GM10266 (cell line): Measurements from ENCODE around the gene ZMYND8.
A peak's percentile ranks its signal among the peaks of the same experiment; 100 is the strongest.

Experiments
- DNase-seq: peaks from one replicate; pipeline ENCODE4 v3.0.0; 2012; ENCODE audit errors: extremely low spot score
- TF ChIP-seq, protein P1 (sequence below): IDR thresholded peaks from 2 replicates; pipeline ENCODE4 v1.5.1; 2012; ENCODE audit warnings: mild to moderate bottlenecking, low read depth; ENCODE audit not compliant: control insufficient read depth, insufficient read depth; ENCODE audit errors: missing control alignments

The ZMYND8 gene

DNA sequence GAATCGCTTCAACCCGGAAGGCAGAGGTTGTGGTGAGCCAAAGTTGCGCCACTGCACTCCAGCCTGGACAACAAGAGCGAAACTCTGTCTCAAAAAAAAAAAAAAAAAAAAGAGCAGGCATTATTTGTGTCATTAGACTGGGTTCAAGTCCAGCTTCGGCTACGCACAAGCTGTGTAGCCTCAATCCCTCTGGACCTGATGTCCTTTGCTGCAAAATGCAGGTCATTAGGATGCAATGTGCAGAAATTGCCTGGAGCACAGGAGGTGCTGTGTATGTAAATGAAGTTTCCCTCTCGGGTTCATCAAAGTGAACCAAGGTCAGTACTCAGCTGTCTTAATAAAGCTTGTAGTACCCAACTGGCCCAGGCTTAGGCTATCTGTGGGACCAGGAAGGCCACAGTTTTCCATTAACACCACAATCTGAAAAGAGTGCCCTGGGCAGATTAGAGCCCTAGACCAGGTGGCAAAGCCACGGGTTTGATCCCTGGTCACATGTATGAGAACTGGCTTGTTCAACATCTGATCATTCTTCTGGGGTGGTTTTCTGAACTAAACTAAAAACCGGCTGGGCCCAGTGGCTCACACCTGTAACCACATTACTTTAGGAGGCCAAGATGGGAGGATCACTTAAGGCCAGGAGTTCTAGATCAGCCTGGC, 155.3 kb downstream of the ZMYND8 start:
- TF ChIP-seq, protein P1, sequence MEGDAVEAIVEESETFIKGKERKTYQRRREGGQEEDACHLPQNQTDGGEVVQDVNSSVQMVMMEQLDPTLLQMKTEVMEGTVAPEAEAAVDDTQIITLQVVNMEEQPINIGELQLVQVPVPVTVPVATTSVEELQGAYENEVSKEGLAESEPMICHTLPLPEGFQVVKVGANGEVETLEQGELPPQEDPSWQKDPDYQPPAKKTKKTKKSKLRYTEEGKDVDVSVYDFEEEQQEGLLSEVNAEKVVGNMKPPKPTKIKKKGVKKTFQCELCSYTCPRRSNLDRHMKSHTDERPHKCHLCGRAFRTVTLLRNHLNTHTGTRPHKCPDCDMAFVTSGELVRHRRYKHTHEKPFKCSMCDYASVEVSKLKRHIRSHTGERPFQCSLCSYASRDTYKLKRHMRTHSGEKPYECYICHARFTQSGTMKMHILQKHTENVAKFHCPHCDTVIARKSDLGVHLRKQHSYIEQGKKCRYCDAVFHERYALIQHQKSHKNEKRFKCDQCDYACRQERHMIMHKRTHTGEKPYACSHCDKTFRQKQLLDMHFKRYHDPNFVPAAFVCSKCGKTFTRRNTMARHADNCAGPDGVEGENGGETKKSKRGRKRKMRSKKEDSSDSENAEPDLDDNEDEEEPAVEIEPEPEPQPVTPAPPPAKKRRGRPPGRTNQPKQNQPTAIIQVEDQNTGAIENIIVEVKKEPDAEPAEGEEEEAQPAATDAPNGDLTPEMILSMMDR = no peak
- DNase-seq = no peak

DNA sequence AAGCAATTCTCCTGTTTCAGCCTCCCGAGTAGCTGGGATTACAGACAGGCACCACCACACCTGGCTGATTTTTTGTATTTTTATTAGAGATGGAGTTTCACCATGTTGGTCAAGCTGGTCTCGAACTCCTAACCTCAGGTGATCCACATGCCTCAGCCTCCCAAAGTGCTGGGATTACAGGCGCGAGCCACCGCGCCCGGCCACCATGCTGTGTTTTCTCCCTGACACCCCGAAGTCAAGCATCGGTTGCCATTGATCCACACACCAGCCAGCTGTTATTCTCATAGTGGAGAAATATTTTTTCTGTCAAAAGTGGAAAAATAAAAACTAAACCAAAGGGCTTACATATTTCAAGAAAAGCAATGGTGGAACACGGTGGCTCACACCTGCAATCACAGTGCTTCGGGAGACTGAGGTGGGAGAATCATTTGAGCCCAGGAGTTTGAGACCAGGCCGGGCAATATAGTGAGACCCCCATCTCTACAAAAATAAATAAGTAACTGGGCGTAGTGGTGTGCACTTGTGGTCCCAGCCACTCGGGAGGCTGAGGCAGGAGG, 157.4 kb downstream of the ZMYND8 start:
- no peak for DNase-seq
- TF ChIP-seq, protein P1 = no peak

DNA sequence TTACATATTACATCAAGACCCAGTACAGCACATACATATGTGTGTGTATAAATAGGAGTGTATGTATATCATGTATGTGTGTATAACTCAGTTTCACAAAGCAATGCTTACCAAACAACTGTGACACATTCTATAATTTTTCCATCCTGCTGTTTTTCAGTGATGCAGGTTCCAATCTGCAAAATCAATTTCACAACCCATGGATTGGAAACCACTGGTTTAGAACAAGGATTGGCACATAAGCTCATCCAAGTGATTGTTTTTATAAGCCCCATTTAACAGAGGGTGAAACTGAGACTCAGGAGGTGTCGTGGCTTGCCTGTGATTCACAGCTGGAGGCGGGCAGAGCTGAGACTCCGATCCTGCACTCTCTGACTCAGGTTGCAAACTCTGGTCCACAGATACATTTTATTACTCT, 158.2 kb downstream of the ZMYND8 start:
- TF ChIP-seq, protein P1 = no peak
- peak; percentile 32 for DNase-seq

DNA sequence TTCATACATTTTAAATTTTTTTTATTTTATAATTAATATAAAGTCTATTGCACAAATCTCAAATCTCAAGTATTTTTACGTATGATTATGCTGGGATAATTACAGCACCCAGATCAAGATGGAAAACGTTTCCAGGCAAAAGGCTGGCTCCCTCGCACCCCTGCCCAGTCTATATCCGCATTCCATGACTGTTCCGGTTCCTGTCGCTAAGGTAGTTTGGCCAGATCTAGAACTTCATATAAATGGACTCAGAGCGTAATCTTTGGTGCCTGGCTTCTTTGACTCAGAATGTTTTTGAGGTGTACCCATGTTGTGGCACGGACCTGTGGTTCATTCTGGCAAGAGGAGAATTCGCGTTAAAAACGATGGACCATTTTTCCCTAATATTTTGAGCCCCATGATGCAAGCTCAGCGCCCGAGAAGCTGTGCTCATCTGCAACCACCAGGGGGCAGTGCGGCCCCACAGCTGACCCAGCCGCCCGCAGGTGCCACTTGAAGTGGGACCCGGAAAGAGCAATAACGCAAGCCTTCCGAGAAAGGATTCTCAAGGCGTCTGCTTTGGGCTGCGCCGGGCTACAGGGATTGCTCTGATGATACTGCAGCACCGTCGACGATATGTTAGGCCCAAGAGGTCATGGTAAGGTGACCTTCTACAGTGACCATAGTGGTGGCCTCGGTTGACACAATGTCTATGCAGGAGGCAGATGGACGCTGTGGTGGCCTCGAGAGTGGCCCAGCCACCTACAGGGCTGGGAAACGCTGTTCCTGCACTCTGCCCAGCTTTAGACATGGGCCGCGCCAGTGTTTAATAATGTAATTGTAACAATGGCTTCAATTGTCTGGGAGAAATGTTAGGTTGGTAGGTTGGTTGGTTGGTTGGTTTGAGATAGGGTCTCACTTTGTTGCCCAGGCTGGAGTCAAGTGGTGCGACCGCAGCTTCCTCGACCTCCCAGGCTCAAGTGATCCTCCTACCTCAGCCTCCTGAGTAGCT, 160.1 kb downstream of the ZMYND8 start:
- peak; percentile 78 for DNase-seq
- TF ChIP-seq, protein P1 = peak; percentile 96

DNA sequence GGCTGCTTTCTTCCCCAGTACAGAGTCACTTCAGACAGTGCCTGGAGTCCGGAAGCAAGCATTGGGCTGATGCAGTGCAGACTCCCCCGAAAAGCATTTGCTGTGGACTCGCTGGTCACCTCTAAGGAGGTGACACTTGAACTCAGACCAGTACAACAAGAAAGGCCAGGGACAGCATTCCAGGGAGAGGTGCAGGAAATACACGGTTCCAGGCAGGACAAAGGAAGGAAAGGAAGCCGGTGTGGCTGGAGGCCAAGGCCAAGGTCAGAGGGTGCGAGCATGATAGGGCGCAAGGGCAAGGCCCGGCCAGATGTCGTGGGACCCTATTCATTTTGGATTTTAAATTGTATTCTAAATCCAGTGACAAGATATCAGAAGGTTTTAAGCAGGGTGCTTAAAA, 160.9 kb downstream of the ZMYND8 start:
- TF ChIP-seq, protein P1 = no peak
- no peak for DNase-seq

DNA sequence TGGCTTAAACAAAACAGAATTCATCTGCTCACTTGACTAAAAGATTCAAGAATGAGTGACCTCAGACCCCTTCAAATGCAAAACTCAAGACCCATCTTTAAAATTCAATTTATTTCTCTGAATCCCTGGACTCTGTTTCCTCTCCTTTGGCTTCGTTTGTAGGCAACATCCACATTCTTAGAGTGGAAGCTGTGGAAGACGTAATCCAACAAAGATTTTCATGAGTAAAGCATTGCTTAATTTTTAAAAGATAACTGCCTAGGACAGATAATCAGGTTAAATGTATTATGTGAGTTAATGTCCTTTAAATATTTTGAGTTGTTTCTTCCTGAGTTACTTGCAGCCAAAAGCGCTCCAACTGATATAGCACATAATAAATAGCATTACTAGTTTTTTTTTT, 164.5 kb downstream of the ZMYND8 start:
- DNase-seq = no peak
- TF ChIP-seq, protein P1 = no peak
